Measurements from ENCODE around the gene AGBL4. TPM values are rescaled to one million over a fixed set of nuclear protein-coding genes. Genes with fewer than 3 reads are reported as not detected.
A peak's percentile ranks its signal among the peaks of the same experiment; 100 is the strongest.

AGBL4 gene
- total RNA-seq, 1 donor from 2014 or later: 3.1 TPM

GRCh38 chr1:48725341-48726046 is 1298.3 kb downstream of the AGBL4 start:
- no peak for TF ChIP-seq CTCF (IDR thresholded peaks at IDR 0.05; ENCODE audit: unreplicated experiment)
- Mint-ChIP-seq H3K9me3 (ENCODE audit: low read depth) (no peaks in the 10 kb centered on the region), H3K4me3 (ENCODE audit: low read depth) (no peak overlapping the region), H3K4me1 (ENCODE audit: low read depth) (no peaks in the 10 kb centered on the region), H3K27ac (no peak overlapping the region), H3K36me3 (ENCODE audit: insufficient read depth) (no peaks in the 10 kb centered on the region), H3K27me3 (no peaks in the 10 kb centered on the region)
- DNase-seq (ENCODE audit: low spot score, unreplicated experiment): no peak

- DNase-seq (ENCODE audit: low spot score, unreplicated experiment): no peak
- no peak for TF ChIP-seq CTCF (IDR thresholded peaks at IDR 0.05; ENCODE audit: unreplicated experiment)
- no peaks in the 10 kb centered on the region for H3K27me3 Mint-ChIP-seq
- H3K9me3 Mint-ChIP-seq (ENCODE audit: low read depth): no peaks in the 10 kb centered on the region
- no peak overlapping the region for H3K4me3 Mint-ChIP-seq (ENCODE audit: low read depth)
- H3K36me3 Mint-ChIP-seq (ENCODE audit: insufficient read depth): no peaks in the 10 kb centered on the region
- peak overlapping the region; percentile 67 for H3K27ac Mint-ChIP-seq
- no peaks in the 10 kb centered on the region for H3K4me1 Mint-ChIP-seq (ENCODE audit: low read depth)
These were observed 1302.8 kb downstream of the AGBL4 start for GRCh38 chr1:48720929-48721328.

- Mint-ChIP-seq H3K4me3 (ENCODE audit: low read depth) (no peak overlapping the region), H3K4me1 (ENCODE audit: low read depth) (no peaks in the 10 kb centered on the region), H3K27ac (no peak overlapping the region), H3K9me3 (ENCODE audit: low read depth) (no peaks in the 10 kb centered on the region), H3K27me3 (no peaks in the 10 kb centered on the region), H3K36me3 (ENCODE audit: insufficient read depth) (no peaks in the 10 kb centered on the region)
- TF ChIP-seq CTCF (IDR thresholded peaks at IDR 0.05; ENCODE audit: unreplicated experiment): no peak
- DNase-seq (ENCODE audit: low spot score, unreplicated experiment): no peak
These were observed 1305.0 kb downstream of the AGBL4 start for GRCh38 chr1:48718705-48719104.

- TF ChIP-seq CTCF (IDR thresholded peaks at IDR 0.05; ENCODE audit: unreplicated experiment): no peak
- H3K36me3 Mint-ChIP-seq (ENCODE audit: insufficient read depth): no peaks in the 10 kb centered on the region
- no peak overlapping the region for H3K27ac Mint-ChIP-seq
- H3K4me1 Mint-ChIP-seq (ENCODE audit: low read depth): no peaks in the 10 kb centered on the region
- DNase-seq (ENCODE audit: low spot score, unreplicated experiment): no peak
- no peaks in the 10 kb centered on the region for H3K27me3 Mint-ChIP-seq
- H3K4me3 Mint-ChIP-seq (ENCODE audit: low read depth): no peak overlapping the region
- H3K9me3 Mint-ChIP-seq (ENCODE audit: low read depth): no peaks in the 10 kb centered on the region
These were observed 1305.6 kb downstream of the AGBL4 start for GRCh38 chr1:48718116-48718630.

- Mint-ChIP-seq H3K27me3 (no peaks in the 10 kb centered on the region), H3K27ac (no peak overlapping the region), H3K4me3 (ENCODE audit: low read depth) (no peak overlapping the region), H3K36me3 (ENCODE audit: insufficient read depth) (no peaks in the 10 kb centered on the region), H3K9me3 (ENCODE audit: low read depth) (no peaks in the 10 kb centered on the region), H3K4me1 (ENCODE audit: low read depth) (no peaks in the 10 kb centered on the region)
- no peak for TF ChIP-seq CTCF (IDR thresholded peaks at IDR 0.05; ENCODE audit: unreplicated experiment)
- DNase-seq (ENCODE audit: low spot score, unreplicated experiment): no peak
These were observed 1306.7 kb downstream of the AGBL4 start for GRCh38 chr1:48717082-48717481.
